Fibroblast of lung (primary cell): Measurements from ENCODE around the gene RYR2. TPM values are rescaled to one million over a fixed set of nuclear protein-coding genes. Genes with fewer than 3 reads are reported as not detected.

Source experiments
- DNase-seq, 2 donors: peaks; one replicate each; pipeline versions ENCODE4 v3.0.0 to v3.0.0-alpha.2; 2010; ENCODE audit warnings: low read depth in 2 of 2
- H2AFZ ChIP-seq: 2 replicates; pipeline ENCODE4 v1.5.1; 2012; ENCODE audit warnings: low read length, control low read depth, inconsistent platforms
- H3K27ac ChIP-seq: 2 replicates; pipeline ENCODE4 v1.5.1; 2011; ENCODE audit warnings: low read length, control low read depth; ENCODE audit not compliant: insufficient read depth
- H3K27me3 ChIP-seq: 2 replicates; pipeline ENCODE4 v1.5.1; 2011; ENCODE audit warnings: mild to moderate bottlenecking, low read length; ENCODE audit not compliant: control insufficient read depth, insufficient read depth
- H3K36me3 ChIP-seq: 2 replicates; pipeline ENCODE4 v1.5.1; 2011; ENCODE audit warnings: low read length; ENCODE audit not compliant: control insufficient read depth, insufficient read depth
- H3K4me1 ChIP-seq: 2 replicates; pipeline ENCODE4 v1.5.1; 2011; ENCODE audit warnings: low read length; ENCODE audit not compliant: control insufficient read depth, insufficient read depth; ENCODE audit errors: extremely low read depth
- H3K4me2 ChIP-seq: 2 replicates; pipeline ENCODE4 v1.5.1; 2011; ENCODE audit warnings: low read length, control low read depth; ENCODE audit not compliant: insufficient read depth; ENCODE audit errors: extremely low read depth
- H3K4me3 ChIP-seq, 4 experiments: fragments of 200-600 bp in 1 of 4; sonication (generic) in 1 of 4; replicated peaks in 1 of 4; 2 replicates each; pipeline ENCODE4 v1.5.1; 2011 to 2016; ENCODE audit warnings: low read length in 4 of 4, low read depth in 3 of 4, mild to moderate bottlenecking in 3 of 4, control low read depth in 2 of 4, inconsistent platforms in 1 of 4, mixed read lengths in 1 of 4; ENCODE audit not compliant: insufficient read depth in 1 of 4; ENCODE audit errors: control extremely low read depth in 1 of 4
- H3K79me2 ChIP-seq: 2 replicates; pipeline ENCODE4 v1.5.1; 2012; ENCODE audit warnings: mild to moderate bottlenecking, low read length, inconsistent platforms; ENCODE audit not compliant: control insufficient read depth, insufficient read depth
- H3K9ac ChIP-seq: 2 replicates; pipeline ENCODE4 v1.5.1; 2011; ENCODE audit warnings: mild to moderate bottlenecking, low read length, control low read depth; ENCODE audit not compliant: insufficient read depth
- H3K9me3 ChIP-seq: 2 replicates; pipeline ENCODE4 v1.5.1; 2012; ENCODE audit warnings: low read depth, low read length; ENCODE audit not compliant: control insufficient read depth, insufficient read depth
- H4K20me1 ChIP-seq: 2 replicates; pipeline ENCODE4 v1.5.1; 2011; ENCODE audit warnings: low read length; ENCODE audit not compliant: control insufficient read depth, insufficient read depth; ENCODE audit errors: extremely low read depth
- EZH2 ChIP-seq: IDR thresholded peaks from 2 replicates; pipeline ENCODE4 v1.5.1; 2012; ENCODE audit warnings: low read length, control low read depth, mild to moderate bottlenecking; ENCODE audit errors: missing control alignments
- polyA plus RNA-seq, 2 donors: library from polyadenylated mRNA; depleted of rRNA in 1 of 2; stranded (reverse) in 1 of 2; unstranded in 1 of 2; fragments of >200 nt; gene quantifications; 2 replicates each; pipeline ENCODE4 v1.2.1, GENCODE V29; 2011 to 2012; ENCODE audit warnings: missing spikeins in 1 of 2
- total RNA-seq: library from RNA; depleted of rRNA; stranded (reverse); fragments of >200 nt; gene quantifications from 2 replicates; pipeline ENCODE4 v1.2.1, GENCODE V29; 2014
- TF ChIP-seq, protein P1 (sequence below), 2 donors: IDR thresholded peaks in 1 of 2; conservative IDR thresholded peaks in 1 of 2; 1 replicate in 1 of 2; 2 replicates in 1 of 2; pipeline ENCODE4 v1.5.1; 2011 to 2012; ENCODE audit warnings: low read length in 2 of 2, control low read depth in 1 of 2, inconsistent platforms in 1 of 2, low read depth in 1 of 2, mild to moderate bottlenecking in 1 of 2

The RYR2 gene
- total and polyA plus RNA-seq, 2 donors (not counting 1 experiment from before 2014, with no cell fraction given), result 0.06 to 0.17 TPM

DNA sequence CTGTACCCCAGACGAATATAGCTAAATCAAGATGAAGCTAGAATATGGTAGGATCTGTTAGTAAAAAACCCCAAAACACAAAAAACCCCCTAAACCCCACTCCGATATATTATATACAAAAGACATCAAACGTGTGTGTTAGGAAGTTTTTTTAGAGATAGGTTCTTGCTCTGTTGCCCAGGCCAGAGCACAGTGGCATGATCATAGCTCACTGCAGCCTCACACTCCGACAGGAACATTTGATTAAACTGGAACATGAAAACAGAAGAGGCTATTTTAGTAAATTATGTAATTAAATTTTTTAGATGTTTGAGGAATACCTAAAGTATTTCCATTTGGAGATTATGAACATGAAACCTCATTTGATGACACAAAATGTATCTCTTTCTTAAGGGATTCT lies 8.2 kb upstream of the RYR2 start:
- TF ChIP-seq, protein P1, sequence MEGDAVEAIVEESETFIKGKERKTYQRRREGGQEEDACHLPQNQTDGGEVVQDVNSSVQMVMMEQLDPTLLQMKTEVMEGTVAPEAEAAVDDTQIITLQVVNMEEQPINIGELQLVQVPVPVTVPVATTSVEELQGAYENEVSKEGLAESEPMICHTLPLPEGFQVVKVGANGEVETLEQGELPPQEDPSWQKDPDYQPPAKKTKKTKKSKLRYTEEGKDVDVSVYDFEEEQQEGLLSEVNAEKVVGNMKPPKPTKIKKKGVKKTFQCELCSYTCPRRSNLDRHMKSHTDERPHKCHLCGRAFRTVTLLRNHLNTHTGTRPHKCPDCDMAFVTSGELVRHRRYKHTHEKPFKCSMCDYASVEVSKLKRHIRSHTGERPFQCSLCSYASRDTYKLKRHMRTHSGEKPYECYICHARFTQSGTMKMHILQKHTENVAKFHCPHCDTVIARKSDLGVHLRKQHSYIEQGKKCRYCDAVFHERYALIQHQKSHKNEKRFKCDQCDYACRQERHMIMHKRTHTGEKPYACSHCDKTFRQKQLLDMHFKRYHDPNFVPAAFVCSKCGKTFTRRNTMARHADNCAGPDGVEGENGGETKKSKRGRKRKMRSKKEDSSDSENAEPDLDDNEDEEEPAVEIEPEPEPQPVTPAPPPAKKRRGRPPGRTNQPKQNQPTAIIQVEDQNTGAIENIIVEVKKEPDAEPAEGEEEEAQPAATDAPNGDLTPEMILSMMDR (conservative IDR thresholded peaks at IDR 0.05 in 1 of 2, IDR thresholded peaks at IDR 0.05 in 1 of 2; ENCODE audit: low read depth in 1 of 2, low read length in 2 of 2), result no peak
- no peak for TF ChIP-seq EZH2
- no peak overlapping the region for H2AFZ ChIP-seq
- H3K27me3 ChIP-seq, result no peaks in the 10 kb centered on the region
- H3K9me3 ChIP-seq, result no peaks in the 10 kb centered on the region
- no peaks in the 10 kb centered on the region for H3K36me3 ChIP-seq
- no peak overlapping the region for H3K4me2 ChIP-seq
- H3K9ac ChIP-seq, result no peak overlapping the region
- no peaks in the 10 kb centered on the region for H3K4me1 ChIP-seq
- H3K27ac ChIP-seq, result no peak overlapping the region
- H3K79me2 ChIP-seq, result no peaks in the 10 kb centered on the region
- no peaks in the 10 kb centered on the region for H4K20me1 ChIP-seq
- H3K4me3 ChIP-seq, result no peak overlapping the region
- DNase-seq, result no peak

DNA sequence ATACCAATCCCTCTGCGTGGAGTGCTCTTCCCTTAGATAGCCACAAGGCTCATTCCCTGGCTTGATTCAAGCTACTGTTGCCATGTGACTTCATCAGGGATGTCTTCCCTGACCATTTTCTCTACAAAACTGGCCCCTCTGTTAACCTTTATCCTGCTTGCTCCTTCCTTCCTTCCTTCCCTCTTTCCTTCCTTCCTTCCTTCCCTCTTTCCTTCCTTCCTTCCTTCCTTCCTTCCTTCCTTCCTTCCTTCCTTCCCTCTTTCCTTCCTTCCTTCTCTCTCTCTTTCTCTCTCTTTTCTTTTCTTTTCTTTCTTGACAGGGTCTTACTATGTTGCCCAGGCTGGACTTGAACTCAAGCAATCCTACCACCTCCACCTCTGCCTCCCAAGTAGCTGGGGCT lies 6.2 kb upstream of the RYR2 start:
- H3K4me3 ChIP-seq, result no peak overlapping the region
- TF ChIP-seq EZH2, result no peak
- TF ChIP-seq, protein P1 (conservative IDR thresholded peaks at IDR 0.05 in 1 of 2, IDR thresholded peaks at IDR 0.05 in 1 of 2; ENCODE audit: low read depth in 1 of 2, low read length in 2 of 2), result no peak

DNA sequence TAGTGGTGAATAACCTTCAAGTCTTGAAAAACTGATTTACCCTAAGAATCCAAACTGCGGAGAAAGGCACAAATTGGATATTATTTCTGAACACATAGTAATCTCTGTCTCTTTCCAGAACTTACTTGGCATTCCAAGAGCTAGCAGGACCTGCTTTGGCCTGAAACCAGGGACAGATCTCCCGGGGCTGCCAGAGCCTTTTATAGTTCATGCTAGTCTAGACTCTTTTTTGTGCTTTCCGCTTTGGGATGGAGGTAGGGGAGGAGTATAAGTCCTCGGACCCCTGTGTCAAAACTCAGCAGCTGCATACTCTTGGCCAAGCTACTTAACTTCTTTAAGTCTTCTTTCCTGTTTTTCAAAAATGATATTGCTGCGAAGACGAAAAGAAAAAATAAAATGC lies 3.8 kb upstream of the RYR2 start:
- Histone ChIP-seq H3K79me2 (no peaks in the 10 kb centered on the region), H3K9ac (no peak overlapping the region), H3K27me3 (peaks cover 11% of the 10 kb centered on the region), H2AFZ (no peak overlapping the region), H4K20me1 (no peaks in the 10 kb centered on the region), H3K4me2 (no peak overlapping the region), H3K4me1 (peaks cover 2% of the 10 kb centered on the region), H3K27ac (no peak overlapping the region), H3K36me3 (no peaks in the 10 kb centered on the region), H3K4me3 (no peak overlapping the region), H3K9me3 (no peaks in the 10 kb centered on the region)
- TF ChIP-seq EZH2, result no peak
- TF ChIP-seq, protein P1 (conservative IDR thresholded peaks at IDR 0.05 in 1 of 2, IDR thresholded peaks at IDR 0.05 in 1 of 2; ENCODE audit: low read depth in 1 of 2, low read length in 2 of 2), result no peak
- no peak for DNase-seq

More for the DNA sequence above, 6.2 kb upstream of the RYR2 start:
- no peaks in the 10 kb centered on the region for H3K9me3 ChIP-seq
- DNase-seq, result no peak
- no peak overlapping the region for H3K27ac ChIP-seq
- no peak overlapping the region for H3K4me2 ChIP-seq
- no peaks in the 10 kb centered on the region for H4K20me1 ChIP-seq
- H3K4me1 ChIP-seq, result no peaks in the 10 kb centered on the region
- H2AFZ ChIP-seq, result no peak overlapping the region
- H3K9ac ChIP-seq, result no peak overlapping the region
- no peaks in the 10 kb centered on the region for H3K36me3 ChIP-seq
- no peaks in the 10 kb centered on the region for H3K27me3 ChIP-seq
- no peaks in the 10 kb centered on the region for H3K79me2 ChIP-seq
